CD8-positive, alpha-beta memory T cell (primary cell): ENCODE data around the gene FAAP20. TPM values are rescaled to one million over a fixed set of nuclear protein-coding genes. Genes with fewer than 3 reads are reported as not detected.

ENCODE experiments used
- CTCF ChIA-PET: fragments of 350-600 bp; sonication (Branson Sonifier 250); formaldehyde crosslinking; loops from one replicate; lab custom pipeline; 2021; ENCODE audit warnings: antibody characterized with exemption; lab: Charles Lee
- POLR2A ChIA-PET: fragments of 350-600 bp; sonication (Branson Sonifier 250); formaldehyde crosslinking; loops from one replicate; lab custom pipeline; 2021; ENCODE audit warnings: antibody characterized with exemption; lab: Charles Lee
- DNase-seq, 5 donors: peaks; one replicate each; pipeline versions ENCODE4 v3.0.0 to v3.0.0-alpha.2; 2020 to 2022; ENCODE audit warnings: mixed read lengths in 1 of 5
- H3K27ac ChIP-seq: one replicate; pipeline ENCODE4 v1.7.0; 2013; ENCODE audit warnings: low read depth, mild to moderate bottlenecking, low read length, moderate library complexity
- H3K27me3 ChIP-seq: 2 replicates; pipeline ENCODE4 v1.7.0; 2013; ENCODE audit warnings: low read length, mild to moderate bottlenecking; ENCODE audit not compliant: insufficient read depth, poor library complexity, severe bottlenecking
- H3K36me3 ChIP-seq: 2 replicates; pipeline ENCODE4 v1.7.0; 2013; ENCODE audit warnings: mild to moderate bottlenecking, low read length, moderate library complexity; ENCODE audit not compliant: insufficient read depth
- H3K4me1 ChIP-seq: 2 replicates; pipeline ENCODE4 v1.7.0; 2013; ENCODE audit warnings: mild to moderate bottlenecking, low read length, moderate library complexity; ENCODE audit not compliant: insufficient read depth
- H3K4me3 ChIP-seq: 2 replicates; pipeline ENCODE4 v1.7.0; 2013; ENCODE audit warnings: mild to moderate bottlenecking, low read length
- H3K9me3 ChIP-seq: 2 replicates; pipeline ENCODE4 v1.7.0; 2013; ENCODE audit warnings: mild to moderate bottlenecking, low read length
- H3K27ac Mint-ChIP-seq, 8 donors: one replicate each; pipeline ENCODE4 v1.8.0; 2020 to 2021; ENCODE audit warnings: mixed read lengths in 8 of 8, mild to moderate bottlenecking in 6 of 8, inconsistent platforms in 3 of 8, moderate library complexity in 3 of 8
- H3K27me3 Mint-ChIP-seq, 2 donors: one replicate each; pipeline ENCODE4 v1.8.0; 2020 to 2021; ENCODE audit warnings: mixed read lengths in 2 of 2, mild to moderate bottlenecking in 1 of 2, moderate library complexity in 1 of 2
- H3K36me3 Mint-ChIP-seq, 3 donors: one replicate each; pipeline ENCODE4 v1.8.0; 2020 to 2021; ENCODE audit warnings: mixed read lengths in 3 of 3, inconsistent platforms in 1 of 3, mild to moderate bottlenecking in 1 of 3
- H3K4me1 Mint-ChIP-seq, 3 donors: one replicate each; pipeline ENCODE4 v1.8.0; 2020 to 2021; ENCODE audit warnings: mixed read lengths in 3 of 3, inconsistent platforms in 1 of 3, mild to moderate bottlenecking in 1 of 3
- H3K4me3 Mint-ChIP-seq, 7 donors: one replicate each; pipeline ENCODE4 v1.8.0; 2020 to 2021; ENCODE audit warnings: mixed read lengths in 7 of 7, mild to moderate bottlenecking in 6 of 7, moderate library complexity in 4 of 7, inconsistent platforms in 2 of 7
- H3K9me3 Mint-ChIP-seq, 5 donors: one replicate each; pipeline ENCODE4 v1.8.0; 2020 to 2022; ENCODE audit warnings: mixed read lengths in 5 of 5, mild to moderate bottlenecking in 3 of 5, moderate library complexity in 2 of 5, inconsistent platforms in 1 of 5
- polyA plus RNA-seq: library from polyadenylated mRNA; unstranded; fragments of 300-500 nt; fragmentation: Illumina TruSeq; gene quantifications from one replicate; pipeline ENCODE4 v1.2.3, GENCODE V29; 2021
- total RNA-seq, 2 experiments: library from RNA; stranded (reverse); gene quantifications; one replicate each; pipeline ENCODE4 v1.2.3, GENCODE V29; 2021

Gene FAAP20
- total and polyA plus RNA-seq, 3 experiments from 2014 or later = 65.0 to 72.5 (median 66.4) TPM

- Histone ChIP-seq H3K9me3 (no peaks in the 10 kb centered on the region), H3K4me1 (peaks cover 35% of the 10 kb centered on the region), H3K27ac (peak overlapping the region; percentile 78), H3K4me3 (peak overlapping the region; percentile 80), H3K27me3 (no peaks in the 10 kb centered on the region), H3K36me3 (no peaks in the 10 kb centered on the region)
- peak overlapping the region; percentile 80 to 95 (median 87) for H3K4me3 Mint-ChIP-seq
- H3K36me3 Mint-ChIP-seq = peaks cover 0 to 2% (median 1%) of the 10 kb centered on the region in 3 donors
- no peaks in the 10 kb centered on the region for H3K9me3 Mint-ChIP-seq
- H3K27me3 Mint-ChIP-seq = no peaks in the 10 kb centered on the region
- peaks cover 20 to 38% (median 21%) of the 10 kb centered on the region in 3 donors for H3K4me1 Mint-ChIP-seq
- POLR2A ChIA-PET = interaction anchor here (0.7 to 2.0 kb wide), 13 partner anchors 9 to 352 kb away, joined by 3 to 15 read pairs (median 7); partner anchors contain the start of genes MORN1, RER1 and SKI
- peak overlapping the region; percentile 87 to 98 (median 92) for H3K27ac Mint-ChIP-seq
- peak; percentile 85 to 94 (median 92) for DNase-seq
- CTCF ChIA-PET = interaction anchor here (0.7 to 2.4 kb wide), 46 partner anchors 10 to 594 kb away, joined by 3 to 114 read pairs (median 4); partner anchors contain the start of genes MORN1, PEX10, RER1 and TNFRSF14
Observed at GRCh38 chr1:2194898-2195673, 514 bp upstream of the FAAP20 start.

- Histone ChIP-seq H3K4me3 (no peak overlapping the region), H3K36me3 (no peaks in the 10 kb centered on the region), H3K4me1 (peaks cover 28% of the 10 kb centered on the region), H3K27ac (peak overlapping the region; percentile 47), H3K9me3 (no peaks in the 10 kb centered on the region), H3K27me3 (no peaks in the 10 kb centered on the region)
- Mint-ChIP-seq H3K27me3 (no peaks in the 10 kb centered on the region), H3K9me3 (no peaks in the 10 kb centered on the region), H3K27ac (peak overlapping the region in 7 of 8 donors; percentile 43 to 82 (median 58)), H3K4me3 (peak overlapping the region; percentile 26 to 87 (median 56)), H3K4me1 (peaks cover 6 to 33% (median 10%) of the 10 kb centered on the region in 3 donors), H3K36me3 (peaks cover 0 to 4% (median 1%) of the 10 kb centered on the region in 3 donors)
- ChIA-PET POLR2A (interaction anchor here (1.9 to 2.0 kb wide), 2 partner anchors 188 to 198 kb away, joined by 11 to 15 read pairs; partner anchors contain the start of genes MORN1 and RER1), CTCF (no interaction called here)
- no peak for DNase-seq
Observed at GRCh38 chr1:2193514-2194281, 874 bp downstream of the FAAP20 start.

DNA sequence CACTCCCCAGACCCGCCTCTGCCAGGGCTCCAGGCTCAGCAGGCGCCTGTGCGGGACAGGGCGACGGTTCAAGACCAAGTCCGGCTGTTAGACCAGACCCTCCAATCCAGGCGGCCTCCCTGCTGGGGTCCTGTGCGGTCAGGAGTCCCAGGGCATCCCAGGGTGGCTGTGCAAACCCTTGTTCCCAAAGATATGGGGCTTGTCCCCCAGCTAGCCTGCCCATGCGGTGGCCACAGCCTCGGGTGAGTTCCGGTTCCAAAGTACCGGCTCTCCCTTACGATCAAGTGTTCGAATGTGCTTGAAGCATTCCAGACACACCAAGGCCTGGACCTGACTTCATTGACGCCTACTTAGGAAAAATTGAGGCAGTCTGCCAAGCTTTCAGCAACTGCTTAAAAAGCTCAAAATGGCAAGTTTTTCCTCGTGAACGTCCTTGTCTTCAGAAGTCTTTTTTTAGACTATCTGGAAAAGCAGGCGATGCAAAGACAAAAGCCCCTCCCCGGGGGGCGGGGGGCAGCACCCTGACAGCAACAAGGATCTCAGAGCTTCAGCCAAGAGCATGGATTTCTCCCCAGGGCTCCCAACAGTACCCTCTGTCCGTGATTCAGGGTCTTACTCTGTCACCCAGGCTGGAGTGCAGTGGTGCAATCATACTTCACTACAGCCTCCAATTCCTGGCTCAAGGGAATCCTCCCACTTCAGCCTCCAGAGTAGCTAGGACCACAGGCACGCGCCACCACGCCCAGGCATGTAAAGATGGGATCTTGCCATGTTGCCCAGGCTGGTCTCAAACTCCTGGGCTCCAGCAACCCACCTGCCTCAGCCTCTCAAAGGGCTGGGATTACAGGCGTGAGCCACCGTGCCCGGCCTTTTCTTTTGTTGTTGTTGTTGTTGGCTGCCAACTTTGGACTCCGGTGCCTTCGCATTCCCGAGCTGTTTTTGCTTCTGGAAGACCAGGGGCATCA lies 2.3 kb downstream of the FAAP20 start:
- no peak for DNase-seq
- POLR2A ChIA-PET = interaction anchor here (0.6 to 1.4 kb wide), 2 partner anchors 35 to 116 kb away, joined by 3 to 6 read pairs; no protein-coding TSS in a partner anchor
- Histone ChIP-seq H3K4me3 (no peak overlapping the region), H3K27me3 (no peaks in the 10 kb centered on the region), H3K9me3 (no peaks in the 10 kb centered on the region), H3K27ac (no peak overlapping the region), H3K36me3 (no peaks in the 10 kb centered on the region), H3K4me1 (peaks cover 18% of the 10 kb centered on the region)
- no peaks in the 10 kb centered on the region for H3K9me3 Mint-ChIP-seq
- H3K27ac Mint-ChIP-seq = peak overlapping the region in 6 of 8 donors; percentile 50 to 91 (median 82)
- peak overlapping the region; percentile 23 to 90 (median 46) for H3K4me3 Mint-ChIP-seq
- CTCF ChIA-PET = interaction anchor here (1.0 to 2.4 kb wide), 6 partner anchors 18 to 355 kb away, joined by 3 to 5 read pairs (median 3); no protein-coding TSS in a partner anchor
- no peaks in the 10 kb centered on the region for H3K27me3 Mint-ChIP-seq
- peaks cover 4 to 25% (median 9%) of the 10 kb centered on the region in 3 donors for H3K4me1 Mint-ChIP-seq
- H3K36me3 Mint-ChIP-seq = peaks cover 0 to 6% (median 1%) of the 10 kb centered on the region in 3 donors

- peak overlapping the region in 5 of 7 donors; percentile 20 to 90 (median 38) for H3K4me3 Mint-ChIP-seq
- peaks cover 4 to 25% (median 9%) of the 10 kb centered on the region in 3 donors for H3K4me1 Mint-ChIP-seq
- H3K36me3 Mint-ChIP-seq = peaks cover 0 to 10% (median 1%) of the 10 kb centered on the region in 3 donors
- H3K27ac Mint-ChIP-seq = peak overlapping the region in 5 of 8 donors; percentile 50 to 90 (median 77)
- H3K27me3 Mint-ChIP-seq = no peaks in the 10 kb centered on the region
- Histone ChIP-seq H3K4me1 (peaks cover 16% of the 10 kb centered on the region), H3K4me3 (no peak overlapping the region), H3K36me3 (no peaks in the 10 kb centered on the region), H3K27ac (no peak overlapping the region), H3K27me3 (no peaks in the 10 kb centered on the region), H3K9me3 (no peaks in the 10 kb centered on the region)
- CTCF ChIA-PET = interaction anchor here (2.4 to 3.0 kb wide), 2 partner anchors 191 to 357 kb away, joined by 5 to 14 read pairs; no protein-coding TSS in a partner anchor
- DNase-seq = no peak
- H3K9me3 Mint-ChIP-seq = no peaks in the 10 kb centered on the region
- POLR2A ChIA-PET = interaction anchor here (0.6 to 1.4 kb wide), 2 partner anchors 9 to 336 kb away, joined by 5 to 7 read pairs; partner anchors contain the start of gene PANK4
Observed at GRCh38 chr1:2190491-2190976, 4.0 kb downstream of the FAAP20 start.

DNA sequence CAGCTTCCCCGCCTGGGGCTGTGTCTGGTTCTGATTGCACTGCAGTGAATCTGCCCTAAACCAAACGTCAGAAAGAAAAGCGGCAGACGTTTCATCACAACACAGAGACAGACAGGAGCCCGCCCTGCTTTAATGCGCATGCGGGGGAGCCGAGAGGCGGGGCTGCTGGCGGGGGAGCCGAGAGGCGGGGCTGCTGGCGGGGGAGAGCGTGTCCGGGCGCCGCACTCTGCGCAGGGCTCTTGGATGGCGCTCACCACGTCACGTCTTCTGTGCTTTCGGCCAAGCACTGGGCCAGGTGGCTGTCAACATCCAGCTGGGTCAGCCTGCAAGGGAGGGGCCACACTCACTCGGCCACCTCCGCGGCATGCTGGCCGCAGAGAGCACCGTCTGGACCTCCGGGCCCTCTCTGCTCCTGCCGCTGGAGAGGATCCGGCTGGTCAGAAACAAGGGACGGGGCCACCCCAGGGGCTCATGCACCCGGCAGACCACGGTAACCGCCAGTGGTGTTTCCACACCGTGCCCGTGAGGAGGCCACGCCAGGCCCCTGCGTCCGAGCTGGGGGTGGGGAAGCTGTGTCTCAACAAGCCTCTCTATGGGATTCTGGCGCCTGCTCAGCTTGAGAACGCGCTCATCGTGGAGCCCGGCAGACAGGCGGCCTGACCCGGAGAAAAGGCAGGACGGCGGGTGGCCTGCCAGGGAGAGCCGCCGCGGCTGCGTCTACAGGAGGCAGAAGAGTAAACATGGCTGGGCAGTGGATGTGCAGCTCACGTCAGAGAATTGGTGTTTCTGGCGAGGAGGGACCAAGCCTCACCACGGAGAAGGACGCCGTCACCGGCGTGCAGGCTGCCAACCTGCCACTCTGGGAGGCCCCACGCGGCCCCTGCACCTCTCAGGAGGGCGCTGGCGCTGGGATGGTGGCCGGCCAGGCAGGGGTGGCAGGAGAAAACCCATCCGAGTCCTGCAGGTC lies 4.8 kb downstream of the FAAP20 start:
- Histone ChIP-seq H3K27me3 (no peaks in the 10 kb centered on the region), H3K36me3 (no peaks in the 10 kb centered on the region), H3K4me3 (peak overlapping the region; percentile 73), H3K4me1 (peaks cover 11% of the 10 kb centered on the region), H3K27ac (peak overlapping the region; percentile 66), H3K9me3 (no peaks in the 10 kb centered on the region)
- H3K36me3 Mint-ChIP-seq = peaks cover 0 to 16% (median 3%) of the 10 kb centered on the region in 3 donors
- H3K27ac Mint-ChIP-seq = peak overlapping the region; percentile 87 to 98 (median 96)
- ChIA-PET POLR2A (interaction anchor here (0.6 to 1.4 kb wide), 5 partner anchors 9 to 1120 kb away, joined by 3 to 7 read pairs (median 3); partner anchors contain the start of gene RER1), CTCF (interaction anchor here (0.7 to 3.0 kb wide), 2 partner anchors 15 to 192 kb away, joined by 3 to 14 read pairs; no protein-coding TSS in a partner anchor)
- no peaks in the 10 kb centered on the region for H3K27me3 Mint-ChIP-seq
- H3K9me3 Mint-ChIP-seq = no peaks in the 10 kb centered on the region
- DNase-seq = peak; percentile 90 to 93 (median 91)
- peak overlapping the region; percentile 57 to 87 (median 81) for H3K4me3 Mint-ChIP-seq
- H3K4me1 Mint-ChIP-seq = peaks cover 4 to 25% (median 9%) of the 10 kb centered on the region in 3 donors

GRCh38 chr1:2188336-2188735 lies 6.2 kb downstream of the FAAP20 start:
- Histone ChIP-seq H3K4me3 (no peak overlapping the region), H3K27me3 (no peaks in the 10 kb centered on the region), H3K36me3 (no peaks in the 10 kb centered on the region), H3K4me1 (peaks cover 7% of the 10 kb centered on the region), H3K9me3 (no peaks in the 10 kb centered on the region), H3K27ac (no peak overlapping the region)
- DNase-seq = no peak
- Mint-ChIP-seq H3K27me3 (no peaks in the 10 kb centered on the region), H3K4me3 (peak overlapping the region in 1 of 7 donors; percentile 27), H3K4me1 (peaks cover 4 to 22% (median 9%) of the 10 kb centered on the region in 3 donors), H3K27ac (peak overlapping the region in 5 of 8 donors; percentile 66 to 95 (median 82)), H3K9me3 (no peaks in the 10 kb centered on the region), H3K36me3 (peaks cover 0 to 25% (median 5%) of the 10 kb centered on the region in 3 donors)
- ChIA-PET POLR2A (no interaction called here), CTCF (interaction anchor here (1.1 to 3.0 kb wide), 2 partner anchors 14 to 193 kb away, joined by 3 to 14 read pairs; no protein-coding TSS in a partner anchor)
